Measurements from ENCODE around the gene CACNB2. TPM values are rescaled to one million over a fixed set of nuclear protein-coding genes. Genes with fewer than 3 reads are reported as not detected.

CACNB2 gene
- total RNA-seq, 2 donors from 2014 or later: 5.5 to 17.4 TPM

DNA sequence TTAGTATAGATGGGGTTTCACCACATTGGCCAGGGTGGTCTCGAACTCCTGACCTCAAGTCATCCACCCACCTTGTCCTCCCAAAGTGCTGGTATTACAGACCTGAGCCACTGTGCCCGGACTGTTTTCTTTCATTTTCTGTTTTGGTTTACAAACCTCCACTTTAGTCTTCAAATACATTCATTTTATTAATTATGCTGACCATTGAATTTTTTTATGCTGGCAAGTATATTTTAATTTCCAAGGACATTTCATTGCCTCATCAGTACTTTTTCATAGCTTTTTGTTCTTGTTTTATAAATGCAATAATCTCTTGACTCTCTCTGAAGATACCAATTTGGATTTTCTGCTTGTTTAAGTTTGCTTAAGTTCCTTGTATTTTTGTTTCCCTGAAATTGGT is 170.5 kb downstream of the CACNB2 start:
- no peaks in the 10 kb centered on the region for H3K9me3 ChIP-seq
- no peaks in the 10 kb centered on the region for H3K27me3 ChIP-seq (replicated peaks; ENCODE audit: insufficient read depth)
- no peak for DNase-seq (ENCODE audit: low spot score)
- H3K4me3 ChIP-seq: no peak overlapping the region
- H3K27ac ChIP-seq: no peak overlapping the region
- no peaks in the 10 kb centered on the region for H3K36me3 ChIP-seq
- no peak for TF ChIP-seq POLR2A (IDR thresholded peaks at IDR 0.05)
- no peak for TF ChIP-seq POLR2AphosphoS5 (IDR thresholded peaks at IDR 0.05)
- TF ChIP-seq, protein P1, sequence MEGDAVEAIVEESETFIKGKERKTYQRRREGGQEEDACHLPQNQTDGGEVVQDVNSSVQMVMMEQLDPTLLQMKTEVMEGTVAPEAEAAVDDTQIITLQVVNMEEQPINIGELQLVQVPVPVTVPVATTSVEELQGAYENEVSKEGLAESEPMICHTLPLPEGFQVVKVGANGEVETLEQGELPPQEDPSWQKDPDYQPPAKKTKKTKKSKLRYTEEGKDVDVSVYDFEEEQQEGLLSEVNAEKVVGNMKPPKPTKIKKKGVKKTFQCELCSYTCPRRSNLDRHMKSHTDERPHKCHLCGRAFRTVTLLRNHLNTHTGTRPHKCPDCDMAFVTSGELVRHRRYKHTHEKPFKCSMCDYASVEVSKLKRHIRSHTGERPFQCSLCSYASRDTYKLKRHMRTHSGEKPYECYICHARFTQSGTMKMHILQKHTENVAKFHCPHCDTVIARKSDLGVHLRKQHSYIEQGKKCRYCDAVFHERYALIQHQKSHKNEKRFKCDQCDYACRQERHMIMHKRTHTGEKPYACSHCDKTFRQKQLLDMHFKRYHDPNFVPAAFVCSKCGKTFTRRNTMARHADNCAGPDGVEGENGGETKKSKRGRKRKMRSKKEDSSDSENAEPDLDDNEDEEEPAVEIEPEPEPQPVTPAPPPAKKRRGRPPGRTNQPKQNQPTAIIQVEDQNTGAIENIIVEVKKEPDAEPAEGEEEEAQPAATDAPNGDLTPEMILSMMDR (IDR thresholded peaks at IDR 0.05): no peak
- intact Hi-C loops (cut with DNase I): loop anchor here (5.0 to 10.0 kb wide), 2 partner anchors 86 to 398 kb away; no protein-coding TSS in a partner anchor
- 100% methylated on average over 2 of the region's 2 CpGs for WGBS
- H3K4me1 ChIP-seq (replicated peaks): no peaks in the 10 kb centered on the region

DNA sequence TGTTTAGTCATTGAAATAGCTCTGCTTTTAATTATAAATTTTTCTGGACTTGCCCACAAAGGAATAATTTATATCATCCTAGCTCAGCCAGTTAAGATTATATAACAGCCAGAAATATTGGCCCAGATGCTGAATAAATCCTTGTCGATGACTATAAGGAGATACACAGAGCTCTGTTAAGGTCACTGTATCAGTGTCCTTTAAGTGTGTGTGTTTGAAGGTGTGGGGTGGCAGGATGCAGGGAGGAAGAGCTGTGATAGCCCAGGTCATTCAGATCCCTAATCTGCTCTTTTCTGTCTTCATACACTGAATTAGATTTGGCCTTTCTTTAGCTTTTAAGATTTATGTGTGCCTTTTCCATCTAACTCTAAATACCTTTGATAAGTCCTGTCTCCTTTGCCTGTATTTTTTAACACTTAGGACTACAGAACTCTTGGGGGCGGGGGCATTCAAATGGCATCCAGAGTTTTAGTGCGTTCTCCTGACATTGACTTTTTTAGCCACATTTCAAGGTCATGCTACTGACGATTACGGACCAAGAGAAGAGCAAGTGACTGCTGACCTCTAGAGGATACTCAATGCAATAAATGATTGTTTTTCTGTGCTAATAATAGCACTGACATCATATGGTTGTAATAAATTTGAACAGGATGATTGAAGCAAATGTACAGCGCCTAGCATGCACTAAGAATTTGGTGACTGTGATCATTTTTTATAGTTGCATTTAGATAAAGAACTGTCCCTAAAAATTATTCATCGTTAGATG is 172.3 kb downstream of the CACNB2 start:
- no peak overlapping the region for H3K4me3 ChIP-seq
- 29% methylated on average over 7 of the region's 7 CpGs for WGBS
- H3K27ac ChIP-seq: no peak overlapping the region

DNA sequence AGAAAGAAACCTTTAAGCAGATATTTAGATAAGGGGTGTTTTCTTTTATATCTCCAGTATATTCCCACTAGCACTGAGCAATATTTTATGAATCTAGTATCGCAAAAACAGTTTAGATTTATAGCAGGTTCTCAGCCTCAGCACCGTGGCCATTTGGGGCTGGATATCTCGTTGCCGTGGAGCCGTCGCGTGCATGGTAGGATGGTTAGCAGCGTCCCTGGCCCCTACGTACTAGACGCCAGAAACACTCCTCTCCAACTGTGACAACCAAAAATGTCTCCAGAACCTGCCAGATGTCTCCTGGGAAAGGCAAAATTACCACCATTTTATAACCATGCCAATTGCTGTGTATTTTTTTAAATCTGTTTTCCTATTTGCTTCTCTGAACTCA is 172.9 kb downstream of the CACNB2 start:
- Histone ChIP-seq H3K36me3 (no peaks in the 10 kb centered on the region), H3K27me3 (replicated peaks; ENCODE audit: insufficient read depth) (no peaks in the 10 kb centered on the region), H3K4me3 (no peak overlapping the region), H3K9me3 (no peaks in the 10 kb centered on the region), H3K27ac (no peak overlapping the region), H3K4me1 (replicated peaks) (no peaks in the 10 kb centered on the region)
- no peak for TF ChIP-seq POLR2AphosphoS5 (IDR thresholded peaks at IDR 0.05)
- no peak for DNase-seq (ENCODE audit: low spot score)
- WGBS: 72% methylated on average over 10 of the region's 10 CpGs
- intact Hi-C loops (cut with DNase I): loop anchor here (5.0 to 10.0 kb wide), 2 partner anchors 88 to 401 kb away; no protein-coding TSS in a partner anchor

More for the DNA sequence above, 172.3 kb downstream of the CACNB2 start:
- Histone ChIP-seq H3K36me3 (no peaks in the 10 kb centered on the region), H3K27me3 (replicated peaks; ENCODE audit: insufficient read depth) (no peaks in the 10 kb centered on the region), H3K9me3 (no peaks in the 10 kb centered on the region), H3K4me1 (replicated peaks) (no peaks in the 10 kb centered on the region)
- DNase-seq (ENCODE audit: low spot score): no peak
- TF ChIP-seq, protein P1 (IDR thresholded peaks at IDR 0.05): peak in 3 of 4 experiments; percentile 20 to 40 (median 22)
- no peak for TF ChIP-seq POLR2A (IDR thresholded peaks at IDR 0.05)
- intact Hi-C loops (cut with DNase I): loop anchor here (5.0 to 10.0 kb wide), 2 partner anchors 88 to 400 kb away; no protein-coding TSS in a partner anchor

DNA sequence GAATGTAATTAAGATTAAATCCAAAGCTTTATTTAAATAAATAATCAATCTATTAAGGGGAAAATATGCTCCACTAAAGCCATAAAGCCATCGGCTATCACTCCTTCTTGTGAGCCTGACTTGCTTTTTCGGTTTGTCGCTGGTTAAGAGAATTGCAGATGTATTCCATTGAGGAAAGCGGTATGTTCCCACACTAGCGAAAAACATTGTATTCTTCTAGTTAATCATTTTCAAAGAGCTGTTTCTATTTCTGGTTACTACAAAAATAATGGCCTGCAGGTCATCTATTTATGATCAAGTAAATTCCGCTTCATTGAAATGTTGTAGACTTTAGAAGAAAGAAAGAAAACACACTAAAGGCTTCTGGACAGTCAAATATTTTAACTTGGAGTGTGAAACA is 173.4 kb downstream of the CACNB2 start:
- intact Hi-C loops (cut with DNase I): loop anchor here (5.0 to 10.0 kb wide), 2 partner anchors 89 to 401 kb away; no protein-coding TSS in a partner anchor
- TF ChIP-seq, protein P1 (IDR thresholded peaks at IDR 0.05): no peak
- TF ChIP-seq POLR2A (IDR thresholded peaks at IDR 0.05) (no peak), POLR2AphosphoS5 (IDR thresholded peaks at IDR 0.05) (no peak)
- Histone ChIP-seq H3K4me3 (no peak overlapping the region), H3K27me3 (replicated peaks; ENCODE audit: insufficient read depth) (no peaks in the 10 kb centered on the region), H3K36me3 (no peaks in the 10 kb centered on the region), H3K4me1 (replicated peaks) (no peaks in the 10 kb centered on the region), H3K9me3 (no peaks in the 10 kb centered on the region), H3K27ac (no peak overlapping the region)
- no peak for DNase-seq (ENCODE audit: low spot score)
- 79% methylated on average over 6 of the region's 6 CpGs for WGBS

DNA sequence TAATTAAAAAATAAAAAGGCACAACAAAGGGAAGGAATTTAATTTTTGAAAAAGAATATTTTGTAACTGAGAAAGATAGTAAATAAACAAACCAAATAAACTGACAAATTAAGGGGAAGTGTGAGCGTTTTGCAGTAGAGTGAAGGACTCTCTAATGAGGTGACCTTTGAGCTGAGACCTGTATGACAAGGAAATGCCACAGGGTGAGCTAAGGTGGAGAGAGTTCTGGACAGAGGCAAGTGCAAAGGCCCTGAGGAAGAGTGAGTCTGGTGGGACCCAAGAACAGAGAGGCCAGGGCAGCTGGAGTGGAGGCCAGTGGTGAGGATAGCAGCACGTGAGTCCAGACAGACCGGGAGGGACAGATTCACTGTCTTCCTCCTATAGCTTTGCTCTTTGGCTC is 179.4 kb downstream of the CACNB2 start:
- Histone ChIP-seq H3K4me3 (no peak overlapping the region), H3K4me1 (replicated peaks) (no peaks in the 10 kb centered on the region), H3K27me3 (replicated peaks; ENCODE audit: insufficient read depth) (no peaks in the 10 kb centered on the region), H3K9me3 (no peaks in the 10 kb centered on the region), H3K36me3 (no peaks in the 10 kb centered on the region), H3K27ac (no peak overlapping the region)
- TF ChIP-seq, protein P1 (IDR thresholded peaks at IDR 0.05): no peak
- TF ChIP-seq POLR2A (IDR thresholded peaks at IDR 0.05): no peak
- TF ChIP-seq POLR2AphosphoS5 (IDR thresholded peaks at IDR 0.05): no peak
- intact Hi-C loops (cut with DNase I): loop anchor here (10.0 kb wide), 1 partner anchor 95 kb away; no protein-coding TSS in a partner anchor
- WGBS: 96% methylated on average over 3 of the region's 3 CpGs
- DNase-seq (ENCODE audit: low spot score): no peak

All from prostate gland (tissue), 2 donors.